ENCODE data around the gene SCTR.

Gene SCTR

DNA sequence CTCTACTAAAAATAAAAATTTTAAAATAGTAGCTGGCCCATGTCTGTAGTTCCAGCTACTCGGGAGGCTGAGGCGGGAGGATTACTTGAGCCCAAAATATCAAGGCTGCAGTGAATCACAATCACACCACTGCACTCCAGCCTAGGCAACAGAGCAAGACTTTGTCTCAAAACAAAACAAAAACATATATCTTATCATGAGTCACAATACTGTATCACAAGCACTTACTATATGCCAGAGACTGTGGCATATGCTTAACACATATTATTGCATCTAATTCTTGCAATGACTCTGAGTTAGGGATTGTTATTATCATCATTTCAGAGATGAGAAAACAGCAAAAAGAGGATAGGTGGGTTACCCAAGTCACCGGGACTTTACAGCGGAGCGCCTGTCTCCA lies 122.2 kb downstream of the SCTR start:
- no peak for DNase-seq

GRCh38 chr2:119397196-119397595 lies 127.1 kb downstream of the SCTR start:
- DNase-seq: no peak

- DNase-seq: no peak
Measured at GRCh38 chr2:119393971-119394748, 130.1 kb downstream of the SCTR start.

Measured in activated gamma-delta T cell (primary cell).